Tibial artery (tissue), 4 donors: Measurements from ENCODE around the gene CFAP65.

Experiments
- DNase-seq, 2 donors: peaks; one replicate each; pipeline ENCODE4 v3.0.0-alpha.2; 2019
- H3K27ac ChIP-seq, 2 donors: fragments of 200-600 bp; sonication (generic) in 1 of 2; 1 replicate in 1 of 2; 2 replicates in 1 of 2; pipeline ENCODE4 v1.5.1; 2018 to 2019; ENCODE audit warnings: mild to moderate bottlenecking in 1 of 2
- H3K27me3 ChIP-seq, 2 donors: fragments of 200-600 bp; sonication (generic) in 1 of 2; one replicate each; pipeline versions ENCODE4 v1.5.1 to v1.6.0; 2016 to 2019
- H3K36me3 ChIP-seq, 3 donors: fragments of 200-600 bp; sonication (generic) in 2 of 3; one replicate each; pipeline ENCODE4 v1.5.1; 2016 to 2019; ENCODE audit warnings: mild to moderate bottlenecking in 2 of 3
- H3K4me1 ChIP-seq, 4 donors: fragments of 200-600 bp; sonication (generic) in 2 of 4; 1 replicate in 3 of 4; 2 replicates in 1 of 4; pipeline ENCODE4 v1.5.1; 2016 to 2019
- H3K4me3 ChIP-seq, 2 donors: fragments of 200-600 bp; sonication (generic) in 1 of 2; 1 replicate in 1 of 2; 2 replicates in 1 of 2; pipeline ENCODE4 v1.5.1; 2018 to 2019; ENCODE audit warnings: mild to moderate bottlenecking in 2 of 2
- H3K9me3 ChIP-seq, 3 donors: fragments of 200-600 bp; sonication (generic) in 1 of 3; one replicate each; pipeline ENCODE4 v1.5.1; 2016 to 2019
- intact Hi-C: fragments of 100-400 bp; cut with DNase I; formaldehyde crosslinking; loops from one replicate; pipeline ENCODE4 v1.15.0; 2023; ENCODE audit warnings: low total_unique reads
- TF ChIP-seq, protein P1 (sequence below), 2 experiments: fragments of 200-600 bp in 1 of 2; fragments of 450-650 bp in 1 of 2; IDR thresholded peaks; one replicate each; pipeline ENCODE4 v1.5.1; 2017 to 2019; ENCODE audit warnings: antibody characterized with exemption in 2 of 2, mild to moderate bottlenecking in 1 of 2, moderate library complexity in 1 of 2

The CFAP65 gene

DNA sequence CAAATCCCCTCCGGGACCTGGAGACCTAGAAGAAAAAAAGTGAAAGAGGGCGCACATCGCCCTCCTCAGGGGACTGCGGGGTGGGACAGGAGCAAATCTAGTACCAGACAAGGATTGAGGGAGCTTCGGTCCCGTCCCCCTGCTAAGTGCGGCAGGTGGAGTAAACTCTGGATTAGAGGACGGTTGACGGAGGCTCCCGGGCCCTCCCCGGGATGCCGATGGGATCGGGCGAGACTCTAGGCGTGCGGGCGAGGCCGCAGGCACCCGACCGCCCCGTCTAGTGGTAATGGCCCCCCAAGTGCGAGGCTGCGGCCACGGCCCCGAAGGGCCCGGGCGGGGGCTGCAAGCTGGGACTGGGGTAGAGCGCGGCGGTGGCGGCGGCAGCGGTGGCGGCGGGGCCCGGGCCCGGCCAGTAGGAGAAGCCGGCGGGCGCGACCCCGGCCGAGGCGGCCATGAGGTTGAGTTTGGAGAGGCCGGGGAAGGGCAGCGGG is 59.9 kb downstream of the CFAP65 start:
- TF ChIP-seq, protein P1, sequence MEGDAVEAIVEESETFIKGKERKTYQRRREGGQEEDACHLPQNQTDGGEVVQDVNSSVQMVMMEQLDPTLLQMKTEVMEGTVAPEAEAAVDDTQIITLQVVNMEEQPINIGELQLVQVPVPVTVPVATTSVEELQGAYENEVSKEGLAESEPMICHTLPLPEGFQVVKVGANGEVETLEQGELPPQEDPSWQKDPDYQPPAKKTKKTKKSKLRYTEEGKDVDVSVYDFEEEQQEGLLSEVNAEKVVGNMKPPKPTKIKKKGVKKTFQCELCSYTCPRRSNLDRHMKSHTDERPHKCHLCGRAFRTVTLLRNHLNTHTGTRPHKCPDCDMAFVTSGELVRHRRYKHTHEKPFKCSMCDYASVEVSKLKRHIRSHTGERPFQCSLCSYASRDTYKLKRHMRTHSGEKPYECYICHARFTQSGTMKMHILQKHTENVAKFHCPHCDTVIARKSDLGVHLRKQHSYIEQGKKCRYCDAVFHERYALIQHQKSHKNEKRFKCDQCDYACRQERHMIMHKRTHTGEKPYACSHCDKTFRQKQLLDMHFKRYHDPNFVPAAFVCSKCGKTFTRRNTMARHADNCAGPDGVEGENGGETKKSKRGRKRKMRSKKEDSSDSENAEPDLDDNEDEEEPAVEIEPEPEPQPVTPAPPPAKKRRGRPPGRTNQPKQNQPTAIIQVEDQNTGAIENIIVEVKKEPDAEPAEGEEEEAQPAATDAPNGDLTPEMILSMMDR (IDR thresholded peaks at IDR 0.05): no peak
- Histone ChIP-seq H3K36me3 (no peaks in the 10 kb centered on the region), H3K27me3 (peaks cover 7 to 99% of the 10 kb centered on the region in 2 donors), H3K9me3 (no peaks in the 10 kb centered on the region), H3K27ac (no peak overlapping the region), H3K4me3 (peak overlapping the region; percentile 14 to 41), H3K4me1 (peaks cover 0 to 54% (median 46%) of the 10 kb centered on the region in 4 donors)
- intact Hi-C loops: no loop called here
- no peak for DNase-seq

DNA sequence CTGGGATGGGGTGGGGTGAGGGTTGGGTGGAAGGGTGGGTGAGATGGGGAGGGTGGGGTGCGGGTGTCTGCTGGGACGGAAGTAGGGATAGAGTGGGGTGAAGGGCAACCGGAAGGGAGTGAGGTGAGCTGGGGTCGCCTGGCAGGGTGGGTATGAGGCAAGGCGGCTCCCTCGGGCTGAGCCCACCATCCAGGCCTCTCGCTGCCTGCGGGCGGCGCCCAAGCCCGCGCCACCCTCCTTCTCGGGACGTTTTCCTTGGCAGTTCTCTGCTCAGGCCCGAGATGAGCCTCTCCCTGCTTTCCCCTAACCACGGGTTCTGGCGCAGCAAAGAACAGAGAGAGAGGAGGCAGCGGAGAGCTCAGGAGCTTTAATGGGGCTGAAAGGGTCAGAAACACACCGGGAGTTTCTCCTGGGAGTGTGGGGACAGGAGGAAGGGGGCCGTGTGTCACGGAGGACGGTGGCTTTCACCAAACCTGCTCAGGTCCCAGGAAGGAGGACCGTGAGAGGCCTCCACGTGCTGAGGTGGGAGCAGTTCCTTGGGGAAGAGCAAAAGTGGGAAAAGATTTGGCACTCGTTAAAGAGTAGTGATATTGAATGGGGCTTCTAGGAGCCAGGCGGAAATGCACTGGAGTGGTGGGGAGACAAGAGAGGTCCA is 60.5 kb downstream of the CFAP65 start:
- Histone ChIP-seq H3K36me3 (no peaks in the 10 kb centered on the region), H3K27me3 (peaks cover 7 to 98% of the 10 kb centered on the region in 2 donors), H3K27ac (no peak overlapping the region), H3K4me3 (peak overlapping the region in 1 of 2 donors; percentile 41), H3K4me1 (peaks cover 0 to 54% (median 46%) of the 10 kb centered on the region in 4 donors), H3K9me3 (no peaks in the 10 kb centered on the region)
- intact Hi-C loops: no loop called here
- TF ChIP-seq, protein P1 (IDR thresholded peaks at IDR 0.05): no peak
- no peak for DNase-seq

DNA sequence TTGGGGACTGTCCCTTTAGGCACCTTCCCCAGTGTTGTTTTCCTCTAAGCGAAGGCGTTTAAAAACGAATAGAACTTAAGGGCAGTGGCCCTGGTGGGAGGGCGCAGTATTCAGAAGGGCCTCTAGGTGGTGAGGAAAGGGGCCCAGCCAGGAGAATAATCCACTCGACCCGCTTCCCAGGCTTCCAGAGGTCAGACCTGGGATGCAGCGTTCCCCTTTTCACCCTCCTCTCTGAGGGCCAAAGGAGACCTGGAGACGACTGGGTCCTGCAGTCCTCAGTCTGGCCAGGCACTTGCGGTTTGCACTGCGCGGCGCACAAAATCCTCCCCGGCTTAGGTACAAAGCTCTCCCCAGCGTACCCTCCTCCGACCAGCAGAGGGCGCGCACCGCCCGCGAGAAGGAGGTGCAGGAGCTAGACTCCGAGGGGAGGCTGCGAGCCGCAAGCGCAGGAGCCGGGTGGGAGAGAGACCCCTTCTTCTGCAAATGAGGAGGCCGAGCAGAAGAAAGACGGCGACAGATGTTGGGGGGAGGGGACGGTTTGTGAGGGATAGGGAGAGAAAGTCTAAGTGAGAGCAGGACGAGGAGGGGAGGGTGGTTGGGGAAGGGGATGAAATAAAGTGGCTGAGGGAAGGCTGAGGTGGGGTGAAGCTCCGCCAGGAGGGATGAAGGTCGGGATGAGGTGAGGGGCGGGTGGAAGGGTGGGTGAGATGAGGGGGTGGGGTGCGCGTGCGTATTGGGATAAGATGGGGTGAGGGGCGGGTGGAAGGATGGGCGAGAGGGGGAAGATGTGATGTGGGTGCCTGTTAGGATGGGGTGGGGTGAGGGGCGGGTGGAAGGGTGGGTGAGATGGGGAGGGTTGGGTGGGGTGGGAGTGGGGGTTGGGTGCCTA is 61.2 kb downstream of the CFAP65 start:
- Histone ChIP-seq H3K36me3 (no peaks in the 10 kb centered on the region), H3K27ac (no peak overlapping the region), H3K4me3 (peak overlapping the region in 1 of 2 donors; percentile 16), H3K4me1 (peaks cover 0 to 48% (median 41%) of the 10 kb centered on the region in 4 donors), H3K27me3 (peaks cover 7 to 98% of the 10 kb centered on the region in 2 donors), H3K9me3 (no peaks in the 10 kb centered on the region)
- TF ChIP-seq, protein P1 (IDR thresholded peaks at IDR 0.05): peak; percentile 74 to 95
- peak; percentile 74 to 82 for DNase-seq
- intact Hi-C loops: no loop called here

DNA sequence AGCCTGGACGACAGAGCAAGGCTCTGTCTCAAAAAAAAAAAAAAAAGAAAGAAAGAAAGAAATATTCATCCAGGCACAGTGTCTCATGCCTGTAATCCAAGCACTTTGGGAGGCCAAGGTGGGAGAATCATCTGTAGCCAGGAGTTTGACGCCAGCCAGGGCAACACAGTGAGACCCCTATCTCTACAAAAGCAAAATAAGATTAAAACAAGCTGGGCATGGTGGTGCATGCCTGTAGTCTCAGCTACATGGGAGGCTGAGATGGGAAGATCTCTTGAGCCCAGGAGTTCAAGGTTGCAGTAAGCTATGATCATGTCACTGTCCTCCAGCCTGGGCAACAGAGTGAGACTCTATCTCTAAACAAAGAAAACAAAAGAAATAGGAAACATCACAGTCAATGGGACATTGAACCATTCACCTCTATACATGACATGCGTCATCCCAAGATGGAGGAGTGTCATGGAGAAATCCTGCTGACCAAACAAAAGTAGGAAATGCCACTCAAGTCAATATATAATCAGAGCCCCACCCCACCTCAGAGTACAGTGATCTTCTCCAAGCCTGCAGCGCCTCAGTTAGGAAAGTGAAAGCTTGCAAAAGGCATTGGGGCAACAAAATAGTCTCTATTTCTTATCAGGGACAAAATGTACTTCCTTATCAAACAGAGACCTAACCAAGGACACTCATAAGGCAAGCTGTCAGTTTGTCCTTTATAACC is 66.1 kb downstream of the CFAP65 start:
- DNase-seq: no peak
- Histone ChIP-seq H3K9me3 (no peaks in the 10 kb centered on the region), H3K36me3 (no peaks in the 10 kb centered on the region), H3K27me3 (peaks cover 2 to 86% of the 10 kb centered on the region in 2 donors), H3K4me3 (no peak overlapping the region), H3K27ac (no peak overlapping the region), H3K4me1 (peaks cover 0 to 7% (median 6%) of the 10 kb centered on the region in 4 donors)
- TF ChIP-seq, protein P1 (IDR thresholded peaks at IDR 0.05): no peak
- intact Hi-C loops: no loop called here

DNA sequence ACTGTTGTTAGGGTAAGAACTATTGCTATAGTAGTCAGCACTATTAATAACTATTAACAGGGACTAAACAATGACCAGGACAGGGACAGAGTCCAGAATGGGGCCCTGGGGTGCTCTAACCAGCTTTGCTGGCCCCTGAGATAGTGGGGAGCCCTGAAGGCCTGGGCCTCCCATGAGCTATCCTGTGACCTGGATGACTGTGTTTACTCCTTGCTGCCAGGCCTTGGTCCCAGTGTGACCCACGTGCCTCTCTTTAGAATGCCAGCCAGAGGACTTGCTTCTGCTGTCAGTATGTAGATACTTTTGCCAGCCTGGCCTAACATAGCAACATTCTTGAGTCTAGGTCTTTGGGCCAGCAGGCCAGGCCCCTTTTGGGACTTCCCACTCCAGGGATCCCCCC is 70.4 kb downstream of the CFAP65 start:
- no peak overlapping the region for H3K4me3 ChIP-seq
- no peak overlapping the region for H3K27ac ChIP-seq
- intact Hi-C loops: no loop called here
- DNase-seq: no peak
- TF ChIP-seq, protein P1 (IDR thresholded peaks at IDR 0.05): no peak
- H3K27me3 ChIP-seq: peaks cover 0 to 61% of the 10 kb centered on the region in 2 donors
- H3K9me3 ChIP-seq: no peaks in the 10 kb centered on the region
- H3K4me1 ChIP-seq: no peaks in the 10 kb centered on the region
- no peaks in the 10 kb centered on the region for H3K36me3 ChIP-seq
